ENCODE measurements around the gene ORC2. TPM values are rescaled to one million over a fixed set of nuclear protein-coding genes. Genes with fewer than 3 reads are reported as not detected.

Gene ORC2
- total RNA-seq, 5 donors from 2014 or later (not counting 1 experiment from before 2014, with no cell fraction given), result 29.9 to 52.4 (median 50.6) TPM

DNA sequence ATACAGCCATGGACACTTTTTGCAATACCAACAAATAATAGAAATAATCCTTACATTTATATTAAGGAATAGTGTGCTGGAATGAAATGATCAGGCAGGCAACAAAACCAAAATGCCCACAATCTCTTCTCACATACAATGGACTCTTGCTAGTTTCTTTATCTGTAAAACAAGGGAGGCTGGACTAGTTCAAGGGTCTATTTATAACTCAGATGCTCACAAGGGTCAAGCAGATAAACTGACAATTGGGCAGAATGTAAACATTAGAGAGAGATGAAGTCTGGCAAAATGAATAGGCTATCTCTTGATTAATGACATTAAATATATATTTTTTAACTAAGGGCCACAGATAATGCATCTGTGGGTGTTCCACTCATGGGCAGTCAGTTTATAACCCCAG is 86.0 kb downstream of the ORC2 start:
- Mint-ChIP-seq H3K9me3 (no peaks in the 10 kb centered on the region), H3K4me1 (peaks cover 0 to 8% (median 3%) of the 10 kb centered on the region in 3 donors), H3K36me3 (peaks cover 46% of the 10 kb centered on the region), H3K27me3 (no peaks in the 10 kb centered on the region), H3K27ac (no peak overlapping the region), H3K4me3 (no peak overlapping the region)
- Histone ChIP-seq H3K4me3 (ENCODE audit: control insufficient read depth in 1 of 2, extremely low read depth in 1 of 2, low read length in 1 of 2) (no peak overlapping the region), H3K27ac (ENCODE audit: low read length) (no peak overlapping the region), H3K36me3 (ENCODE audit: control insufficient read depth in 2 of 2, extremely low read depth in 1 of 2, insufficient read depth in 1 of 2, low read length in 1 of 2) (peaks cover 0 to 75% of the 10 kb centered on the region in 2 donors), H3K9me3 (no peaks in the 10 kb centered on the region), H3K4me1 (ENCODE audit: control insufficient read depth in 1 of 2, extremely low read depth in 1 of 2, insufficient read depth in 2 of 2, low read length in 2 of 2) (no peaks in the 10 kb centered on the region), H3K27me3 (replicated peaks in 1 of 2; ENCODE audit: control insufficient read depth in 2 of 2, extremely low read depth in 1 of 2, insufficient read depth in 2 of 2, low read length in 1 of 2) (no peaks in the 10 kb centered on the region)
- ATAC-seq (replicated peaks in 1 of 4) (no peak), DNase-seq (no peak)
- CTCF ChIA-PET, result interaction anchor here in 1 of 2 donors (0.7 kb wide), 2 partner anchors 294 to 977 kb away, joined by 4 read pairs; no protein-coding TSS in a partner anchor
- POLR2A ChIA-PET, result interaction anchor here in 1 of 2 donors (0.7 kb wide), 1 partner anchor 26 kb away, joined by 5 read pairs; no protein-coding TSS in a partner anchor

DNA sequence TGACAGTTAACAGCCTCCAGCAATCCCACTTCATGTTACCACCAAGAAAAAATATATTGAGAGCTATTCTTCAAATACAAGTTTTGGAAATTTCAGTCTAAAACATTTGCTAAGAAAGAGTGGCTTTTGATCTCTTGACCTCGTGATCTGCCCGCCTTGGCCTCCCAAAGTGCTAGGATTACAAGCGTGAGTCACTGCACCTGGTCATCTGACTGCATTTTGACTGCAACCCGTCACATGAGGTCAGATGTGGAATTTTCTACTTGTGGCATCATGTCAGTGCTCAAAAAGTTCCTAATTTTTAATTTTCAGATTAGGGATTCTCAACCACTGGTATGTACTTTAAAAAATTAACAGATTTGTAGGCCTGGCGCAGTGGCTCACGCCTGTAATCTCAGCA is 89.9 kb downstream of the ORC2 start:
- Histone ChIP-seq H3K9me3 (no peaks in the 10 kb centered on the region), H3K4me3 (ENCODE audit: control insufficient read depth in 1 of 2, extremely low read depth in 1 of 2, low read length in 1 of 2) (no peak overlapping the region), H3K27me3 (replicated peaks in 1 of 2; ENCODE audit: control insufficient read depth in 2 of 2, extremely low read depth in 1 of 2, insufficient read depth in 2 of 2, low read length in 1 of 2) (no peaks in the 10 kb centered on the region), H3K27ac (ENCODE audit: low read length) (no peak overlapping the region), H3K36me3 (ENCODE audit: control insufficient read depth in 2 of 2, extremely low read depth in 1 of 2, insufficient read depth in 1 of 2, low read length in 1 of 2) (peaks cover 0 to 46% of the 10 kb centered on the region in 2 donors), H3K4me1 (ENCODE audit: control insufficient read depth in 1 of 2, extremely low read depth in 1 of 2, insufficient read depth in 2 of 2, low read length in 2 of 2) (peaks cover 0 to 8% of the 10 kb centered on the region in 2 experiments)
- ATAC-seq (replicated peaks in 1 of 4), result no peak
- Mint-ChIP-seq H3K27me3 (no peaks in the 10 kb centered on the region), H3K4me3 (no peak overlapping the region), H3K4me1 (peaks cover 0 to 8% (median 7%) of the 10 kb centered on the region in 3 donors), H3K27ac (no peak overlapping the region), H3K9me3 (no peaks in the 10 kb centered on the region), H3K36me3 (peaks cover 45% of the 10 kb centered on the region)
- CTCF ChIA-PET, result no interaction called here
- WGBS (ENCODE audit: insufficient coverage), result 95% methylated on average over 4 of the region's 6 CpGs
- POLR2A ChIA-PET, result no interaction called here
- no peak for DNase-seq

DNA sequence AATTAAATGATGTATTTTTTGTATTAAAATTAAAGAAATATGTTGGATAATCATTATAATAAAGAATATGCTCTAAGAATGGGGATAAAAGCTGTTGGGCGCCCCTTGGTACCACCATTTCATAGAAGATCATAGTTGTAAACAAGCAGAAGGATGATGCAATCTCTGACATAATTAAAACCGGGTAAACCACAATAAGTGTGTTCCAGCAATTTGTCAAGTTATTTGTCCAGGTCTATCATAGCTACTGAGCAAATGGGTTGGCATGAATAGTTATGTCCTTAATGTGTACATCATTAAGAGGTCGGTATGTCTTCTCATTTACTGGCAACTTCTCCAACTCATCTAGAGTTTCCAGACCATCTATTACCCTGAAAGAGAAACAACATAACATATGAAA is 92.3 kb downstream of the ORC2 start:
- no peaks in the 10 kb centered on the region for H3K27me3 Mint-ChIP-seq
- Histone ChIP-seq H3K36me3 (ENCODE audit: control insufficient read depth in 2 of 2, extremely low read depth in 1 of 2, insufficient read depth in 1 of 2, low read length in 1 of 2) (peaks cover 0 to 34% of the 10 kb centered on the region in 2 donors), H3K4me1 (ENCODE audit: control insufficient read depth in 1 of 2, extremely low read depth in 1 of 2, insufficient read depth in 2 of 2, low read length in 2 of 2) (peaks cover 0 to 10% of the 10 kb centered on the region in 2 experiments), H3K27ac (ENCODE audit: low read length) (no peak overlapping the region), H3K9me3 (no peaks in the 10 kb centered on the region), H3K4me3 (ENCODE audit: control insufficient read depth in 1 of 2, extremely low read depth in 1 of 2, low read length in 1 of 2) (no peak overlapping the region), H3K27me3 (replicated peaks in 1 of 2; ENCODE audit: control insufficient read depth in 2 of 2, extremely low read depth in 1 of 2, insufficient read depth in 2 of 2, low read length in 1 of 2) (no peaks in the 10 kb centered on the region)
- H3K4me1 Mint-ChIP-seq, result peaks cover 0 to 11% (median 9%) of the 10 kb centered on the region in 3 donors
- no peak overlapping the region for H3K4me3 Mint-ChIP-seq
- peaks cover 39% of the 10 kb centered on the region for H3K36me3 Mint-ChIP-seq
- H3K9me3 Mint-ChIP-seq, result no peaks in the 10 kb centered on the region
- no CpG with 5 or more reads among the region's 3 CpGs for WGBS (ENCODE audit: insufficient coverage)
- DNase-seq, result no peak
- no peak overlapping the region for H3K27ac Mint-ChIP-seq
- ChIA-PET CTCF (no interaction called here), POLR2A (interaction anchor here in 1 of 2 donors (0.7 kb wide), 2 partner anchors 95 to 233 kb away, joined by 3 read pairs; no protein-coding TSS in a partner anchor)
- ATAC-seq (replicated peaks in 1 of 4), result no peak

DNA sequence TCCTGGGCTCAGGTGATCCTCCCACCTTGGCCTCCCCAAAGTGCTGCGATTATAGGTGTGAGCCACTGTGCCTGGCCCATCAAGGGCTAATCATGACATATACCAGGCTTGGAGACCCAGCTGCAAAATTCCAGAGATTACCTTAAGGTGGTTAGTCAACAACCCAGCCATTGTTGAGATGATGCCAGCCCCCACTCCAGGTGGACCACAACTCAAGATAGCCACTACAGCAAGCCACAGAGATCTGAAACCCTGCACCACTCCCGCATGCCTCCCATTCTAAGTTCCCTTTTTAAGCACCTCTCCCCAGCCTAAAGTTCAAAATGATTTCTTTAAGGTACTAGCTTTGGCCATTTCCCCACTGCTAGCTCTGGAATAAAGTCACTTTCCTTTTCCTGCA is 94.4 kb downstream of the ORC2 start:
- H3K4me1 Mint-ChIP-seq, result peaks cover 8 to 18% (median 17%) of the 10 kb centered on the region in 3 donors
- 83% methylated on average over 2 of the region's 2 CpGs for WGBS (ENCODE audit: insufficient coverage)
- Histone ChIP-seq H3K9me3 (no peaks in the 10 kb centered on the region), H3K36me3 (ENCODE audit: control insufficient read depth in 2 of 2, extremely low read depth in 1 of 2, insufficient read depth in 1 of 2, low read length in 1 of 2) (peaks cover 0 to 16% of the 10 kb centered on the region in 2 donors), H3K27me3 (replicated peaks in 1 of 2; ENCODE audit: control insufficient read depth in 2 of 2, extremely low read depth in 1 of 2, insufficient read depth in 2 of 2, low read length in 1 of 2) (no peaks in the 10 kb centered on the region), H3K4me1 (ENCODE audit: control insufficient read depth in 1 of 2, extremely low read depth in 1 of 2, insufficient read depth in 2 of 2, low read length in 2 of 2) (peaks cover 2 to 21% of the 10 kb centered on the region in 2 experiments), H3K27ac (ENCODE audit: low read length) (no peak overlapping the region), H3K4me3 (ENCODE audit: control insufficient read depth in 1 of 2, extremely low read depth in 1 of 2, low read length in 1 of 2) (no peak overlapping the region)
- ChIA-PET CTCF (interaction anchor here (0.5 to 1.7 kb wide), 5 partner anchors 11 to 363 kb away, joined by 3 to 7 read pairs (median 4); no protein-coding TSS in a partner anchor), POLR2A (interaction anchor here (0.6 to 1.2 kb wide), 6 partner anchors 21 to 344 kb away, joined by 3 to 9 read pairs (median 6); no protein-coding TSS in a partner anchor)
- H3K27ac Mint-ChIP-seq, result peak overlapping the region in 1 of 2 donors; percentile 19
- peak overlapping the region in 1 of 3 donors; percentile 22 for H3K4me3 Mint-ChIP-seq
- ATAC-seq (replicated peaks in 1 of 4) (no peak), DNase-seq (no peak)
- no peaks in the 10 kb centered on the region for H3K9me3 Mint-ChIP-seq
- peaks cover 26% of the 10 kb centered on the region for H3K36me3 Mint-ChIP-seq
- H3K27me3 Mint-ChIP-seq, result no peaks in the 10 kb centered on the region

DNA sequence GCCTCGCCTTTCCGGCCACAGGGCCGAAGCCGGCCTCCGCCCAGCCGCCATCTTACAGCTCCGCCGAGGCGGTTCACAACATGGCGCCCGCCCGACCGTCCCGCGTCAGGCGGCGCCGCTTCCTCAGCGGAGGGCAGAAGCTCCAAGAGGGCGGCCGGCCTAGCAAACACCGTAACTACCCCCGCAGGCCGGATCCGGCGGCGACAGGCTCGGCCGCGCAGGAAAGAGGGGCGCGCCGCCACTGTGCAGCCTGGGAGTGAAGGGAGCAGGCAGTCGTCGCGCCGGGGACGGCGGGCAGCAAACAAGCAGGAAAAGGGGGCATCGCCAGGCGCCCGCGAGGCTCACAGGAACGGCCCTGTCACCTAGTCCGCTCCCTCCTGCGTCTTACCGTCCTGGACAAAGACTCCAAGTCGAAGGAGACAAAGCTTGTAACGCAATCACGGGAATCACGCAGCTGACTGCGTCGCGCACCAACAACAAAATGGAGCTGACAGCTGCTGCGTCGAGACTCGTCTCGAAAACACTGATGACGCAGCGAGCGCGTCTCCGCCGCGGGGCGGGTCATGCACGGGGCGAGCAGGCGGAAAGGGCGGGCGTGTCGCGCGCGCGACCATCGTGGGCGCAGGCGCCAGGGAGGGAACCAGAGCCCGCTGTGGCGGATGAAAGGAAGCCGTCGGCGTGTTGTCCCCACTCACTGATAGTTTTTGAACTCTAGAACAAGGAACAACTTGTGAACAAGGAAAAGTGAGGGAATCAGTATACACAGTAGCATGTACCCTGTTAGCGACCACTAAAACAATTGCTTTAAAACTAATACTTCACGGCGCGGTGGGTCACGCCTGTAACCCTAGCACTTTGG is 99.1 kb downstream of the ORC2 start, which contains the start of gene CLK1:
TSS of gene CLK1 (minus strand) at position 483 of the 859 bp plus-strand sequence. CDS start 2,796 bp downstream, outside the sequence.
- Histone ChIP-seq H3K36me3 (ENCODE audit: control insufficient read depth in 2 of 2, extremely low read depth in 1 of 2, insufficient read depth in 1 of 2, low read length in 1 of 2) (peaks cover 0 to 18% of the 10 kb centered on the region in 2 donors), H3K27ac (ENCODE audit: low read length) (peak within 1 kb of the TSS; percentile 100), H3K9me3 (no peaks in the 10 kb centered on the region), H3K27me3 (replicated peaks in 1 of 2; ENCODE audit: control insufficient read depth in 2 of 2, extremely low read depth in 1 of 2, insufficient read depth in 2 of 2, low read length in 1 of 2) (no peaks in the 10 kb centered on the region), H3K4me3 (ENCODE audit: control insufficient read depth in 1 of 2, extremely low read depth in 1 of 2, low read length in 1 of 2) (peak within 1 kb of the TSS; percentile 70 to 100), H3K4me1 (ENCODE audit: control insufficient read depth in 1 of 2, extremely low read depth in 1 of 2, insufficient read depth in 2 of 2, low read length in 2 of 2) (peaks cover 25 to 30% of the 10 kb centered on the region in 2 experiments)
- ChIA-PET POLR2A (interaction anchor here (0.5 to 2.6 kb wide), 40 partner anchors 9 to 916 kb away, joined by 3 to 40 read pairs (median 4); partner anchors contain the start of genes NIF3L1 (in 2 of the 2), PPIL3 (in 2 of the 2), ALS2 (in 1 of the 2) and BZW1 (in 1 of the 2)), CTCF (interaction anchor here (0.7 to 1.5 kb wide), 6 partner anchors 23 to 368 kb away, joined by 3 to 15 read pairs (median 6); partner anchors contain the start of genes NIF3L1 (in 1 of the 2), ORC2 (in 1 of the 2) and PPIL3 (in 1 of the 2))
- DNase-seq (peak; percentile 93 to 99 (median 98)), ATAC-seq (replicated peaks in 1 of 4) (peak; percentile 83 to 91 (median 90))
- Mint-ChIP-seq H3K27me3 (no peaks in the 10 kb centered on the region), H3K9me3 (no peaks in the 10 kb centered on the region), H3K27ac (peak within 1 kb of the TSS; percentile 100), H3K36me3 (peaks cover 39% of the 10 kb centered on the region), H3K4me1 (peaks cover 37 to 40% (median 39%) of the 10 kb centered on the region in 3 donors), H3K4me3 (peak within 1 kb of the TSS; percentile 84 to 92 (median 91))
- WGBS (ENCODE audit: insufficient coverage), result under 1% methylated on average over 81 of the region's 89 CpGs

DNA sequence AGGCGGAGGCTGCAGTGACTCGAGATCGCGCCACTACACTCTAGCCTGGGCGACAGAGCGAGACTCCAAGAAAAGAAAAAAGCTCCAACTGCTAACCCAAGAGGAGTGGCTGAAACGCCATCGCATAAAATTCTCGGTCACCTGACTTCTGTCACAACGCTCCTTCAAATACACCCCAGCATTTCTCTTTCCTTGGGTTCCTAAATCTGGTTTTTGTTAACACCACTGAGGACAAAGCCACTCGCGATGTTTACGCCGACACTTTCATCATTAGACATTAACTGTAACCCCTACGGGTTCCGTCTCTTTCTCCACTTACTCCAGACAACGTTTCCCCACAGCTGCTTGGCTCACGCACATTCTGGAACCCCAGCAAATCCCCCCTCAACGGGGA is 99.7 kb downstream of the ORC2 start:
- H3K9me3 ChIP-seq, result no peaks in the 10 kb centered on the region
- H3K27me3 Mint-ChIP-seq, result no peaks in the 10 kb centered on the region
- ChIA-PET CTCF (interaction anchor here (0.7 to 1.5 kb wide), 6 partner anchors 23 to 369 kb away, joined by 3 to 15 read pairs (median 6); partner anchors contain the start of genes NIF3L1 (in 1 of the 2), ORC2 (in 1 of the 2) and PPIL3 (in 1 of the 2)), POLR2A (interaction anchor here (0.5 to 2.6 kb wide), 27 partner anchors 8 to 917 kb away, joined by 3 to 40 read pairs (median 5); partner anchors contain the start of genes NIF3L1 (in 2 of the 2), PPIL3 (in 2 of the 2), ALS2 (in 1 of the 2) and BZW1 (in 1 of the 2))
- peaks cover 0 to 24% of the 10 kb centered on the region in 2 donors for H3K36me3 ChIP-seq (ENCODE audit: control insufficient read depth in 2 of 2, extremely low read depth in 1 of 2, insufficient read depth in 1 of 2, low read length in 1 of 2)
- H3K36me3 Mint-ChIP-seq, result peaks cover 41% of the 10 kb centered on the region
- H3K4me3 Mint-ChIP-seq, result peak overlapping the region; percentile 84 to 92 (median 91)
- peaks cover 39 to 41% (median 41%) of the 10 kb centered on the region in 3 donors for H3K4me1 Mint-ChIP-seq
- ATAC-seq (replicated peaks in 1 of 4) (peak; percentile 1 to 8 (median 4)), DNase-seq (peak in 7 of 35 experiments; percentile 6 to 32 (median 18))
- peaks cover 24 to 33% of the 10 kb centered on the region in 2 experiments for H3K4me1 ChIP-seq (ENCODE audit: control insufficient read depth in 1 of 2, extremely low read depth in 1 of 2, insufficient read depth in 2 of 2, low read length in 2 of 2)
- peak overlapping the region; percentile 100 for H3K27ac Mint-ChIP-seq
- no peaks in the 10 kb centered on the region for H3K27me3 ChIP-seq (replicated peaks in 1 of 2; ENCODE audit: control insufficient read depth in 2 of 2, extremely low read depth in 1 of 2, insufficient read depth in 2 of 2, low read length in 1 of 2)
- whole genome bisulfite sequencing (ENCODE audit: insufficient coverage), result 0% methylated on average over 15 of the region's 19 CpGs
- no peaks in the 10 kb centered on the region for H3K9me3 Mint-ChIP-seq
- peak overlapping the region; percentile 100 for H3K27ac ChIP-seq (ENCODE audit: low read length)
- H3K4me3 ChIP-seq (ENCODE audit: control insufficient read depth in 1 of 2, extremely low read depth in 1 of 2, low read length in 1 of 2), result peak overlapping the region; percentile 70 to 100
